ENCODE results near the gene METRN.

The METRN gene

GRCh38 chr16:709566-710499 lies 5.1 kb upstream of the METRN start:
- peak; percentile 76 for DNase-seq (ENCODE audit: low spot score)

- DNase-seq (ENCODE audit: low spot score), result no peak
Observed at GRCh38 chr16:710500-711075, 4.3 kb upstream of the METRN start.

DNA sequence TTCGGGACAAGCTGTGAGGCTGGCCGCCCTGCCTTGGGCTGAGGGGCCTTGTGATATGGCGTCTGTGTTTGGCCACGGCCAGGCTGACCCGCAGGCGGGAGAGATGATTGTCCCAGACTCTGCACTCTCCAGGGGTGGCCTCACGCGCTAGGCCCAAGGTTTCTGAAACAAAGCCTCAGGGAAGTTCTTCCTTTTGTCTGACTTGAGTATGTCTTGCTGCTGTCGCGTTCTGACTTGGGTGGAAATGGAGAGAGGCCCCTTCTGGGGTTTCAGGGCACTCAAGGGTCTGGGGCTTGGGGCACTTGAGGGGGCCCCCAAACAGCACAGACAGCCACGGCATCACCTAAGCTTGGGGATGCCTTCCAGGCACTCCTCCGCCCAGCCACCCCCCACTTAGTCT lies 3.8 kb upstream of the METRN start:
- no peak for DNase-seq (ENCODE audit: low spot score)

DNA sequence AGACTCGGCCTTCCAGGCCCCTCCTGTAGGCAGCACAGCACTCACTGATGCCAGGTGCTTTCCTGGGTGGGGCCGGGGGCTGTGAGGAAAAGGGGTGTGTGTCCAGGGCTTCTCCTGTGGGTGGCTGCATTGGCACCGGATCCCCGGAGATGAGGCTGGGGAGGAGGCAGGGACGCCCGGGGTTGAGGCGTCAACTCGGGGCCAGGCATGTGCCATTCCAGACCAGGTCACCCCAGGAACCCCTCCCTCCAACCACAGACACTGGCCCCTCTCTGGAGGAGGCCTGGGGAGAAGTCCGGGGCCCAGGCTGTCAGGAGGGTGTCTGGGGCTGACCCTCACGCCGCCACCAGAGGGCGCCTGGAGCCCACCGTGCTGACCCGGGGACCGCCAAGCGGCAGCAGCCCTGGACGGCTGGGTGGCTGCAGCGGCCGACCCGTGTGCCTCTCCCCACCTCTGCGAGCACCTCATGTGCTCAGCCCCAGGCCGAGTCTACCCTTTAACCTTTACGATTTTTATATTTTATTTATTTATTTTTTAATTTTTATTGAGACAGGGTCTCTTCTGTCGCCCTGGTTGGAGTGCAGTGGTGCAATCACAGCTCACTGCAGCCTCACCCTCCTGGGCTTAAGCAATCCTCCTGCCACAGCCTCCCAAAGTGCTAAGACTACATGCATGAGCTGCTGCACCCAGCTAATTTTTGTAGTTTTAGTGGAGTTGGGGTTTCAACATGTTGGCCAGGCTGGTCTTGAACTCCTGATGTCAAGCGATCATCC lies 3.2 kb upstream of the METRN start:
- peak; percentile 86 for DNase-seq (ENCODE audit: low spot score)

DNA sequence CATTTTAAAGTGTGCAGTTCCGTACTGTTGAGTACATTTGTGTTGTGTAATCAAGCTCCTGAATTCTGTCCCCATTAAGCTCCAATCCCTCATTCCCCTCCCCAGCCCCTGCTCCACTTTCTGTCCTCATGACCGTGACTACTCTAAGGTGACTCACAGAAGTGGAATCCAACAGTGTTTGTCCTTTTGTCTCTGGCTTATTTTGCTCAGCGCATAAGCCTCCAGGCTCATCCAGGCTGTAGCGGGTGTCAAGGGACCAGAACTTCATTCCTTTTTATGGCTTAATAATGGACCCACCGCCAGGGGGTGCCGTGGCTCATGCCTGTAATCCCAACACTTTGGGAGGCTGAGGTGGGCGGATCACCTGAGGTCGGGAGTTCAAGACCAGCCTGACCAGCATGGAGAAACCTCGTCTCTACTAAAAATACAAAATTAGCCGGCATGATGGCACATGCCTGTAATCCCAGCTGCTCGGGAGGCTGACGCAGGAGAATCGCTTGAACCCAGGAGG lies 2.1 kb upstream of the METRN start:
- peak; percentile 56 for DNase-seq (ENCODE audit: low spot score)

GRCh38 chr16:714079-714478 lies 839 bp upstream of the METRN start:
- no peak for DNase-seq (ENCODE audit: low spot score)

DNA sequence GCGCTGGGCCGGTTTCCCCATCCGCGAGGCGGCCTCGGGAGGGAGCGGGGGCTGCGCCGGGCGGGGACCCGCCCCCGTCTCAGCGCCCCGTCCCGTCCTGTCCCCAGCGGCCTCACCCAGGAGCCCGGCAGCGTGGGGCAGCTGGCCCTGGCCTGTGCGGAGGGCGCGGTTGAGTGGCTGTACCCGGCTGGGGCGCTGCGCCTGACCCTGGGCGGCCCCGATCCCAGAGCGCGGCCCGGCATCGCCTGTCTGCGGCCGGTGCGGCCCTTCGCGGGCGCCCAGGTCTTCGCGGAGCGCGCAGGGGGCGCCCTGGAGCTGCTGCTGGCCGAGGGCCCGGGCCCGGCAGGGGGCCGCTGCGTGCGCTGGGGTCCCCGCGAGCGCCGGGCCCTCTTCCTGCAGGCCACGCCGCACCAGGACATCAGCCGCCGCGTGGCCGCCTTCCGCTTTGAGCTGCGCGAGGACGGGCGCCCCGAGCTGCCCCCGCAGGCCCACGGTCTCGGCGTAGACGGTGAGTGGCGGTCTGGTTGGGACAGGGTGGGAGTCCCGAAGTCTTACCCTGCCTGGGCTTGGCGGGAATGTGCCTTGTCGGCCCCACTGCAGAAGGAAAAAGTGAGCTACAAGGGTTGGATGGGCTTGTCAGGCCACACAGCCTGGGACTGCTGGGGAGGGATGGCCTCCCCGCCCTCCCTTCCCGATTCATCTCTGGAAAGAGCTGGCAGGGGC lies 720 bp downstream of the METRN start:
- DNase-seq (ENCODE audit: low spot score), result peak; percentile 71

- no peak for DNase-seq (ENCODE audit: low spot score)
Observed at GRCh38 chr16:716200-716568, 1.3 kb downstream of the METRN start.

DNA sequence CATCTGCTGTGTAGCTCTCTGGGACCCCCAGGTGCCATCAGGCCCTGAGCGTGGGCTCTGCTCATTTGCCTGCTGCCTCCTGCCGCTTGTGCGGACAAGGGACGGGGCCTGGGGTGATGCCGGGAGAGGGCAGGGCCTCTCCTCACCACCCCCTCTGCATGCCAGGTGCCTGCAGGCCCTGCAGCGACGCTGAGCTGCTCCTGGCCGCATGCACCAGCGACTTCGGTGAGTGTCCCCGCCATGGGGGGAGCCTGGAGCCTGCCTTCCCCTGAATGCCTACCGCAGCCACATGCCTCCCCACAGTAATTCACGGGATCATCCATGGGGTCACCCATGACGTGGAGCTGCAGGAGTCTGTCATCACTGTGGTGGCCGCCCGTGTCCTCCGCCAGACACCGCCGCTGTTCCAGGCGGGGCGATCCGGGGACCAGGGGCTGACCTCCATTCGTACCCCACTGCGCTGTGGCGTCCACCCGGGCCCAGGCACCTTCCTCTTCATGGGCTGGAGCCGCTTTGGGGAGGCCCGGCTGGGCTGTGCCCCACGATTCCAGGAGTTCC lies 1.9 kb downstream of the METRN start:
- no peak for DNase-seq (ENCODE audit: low spot score)

DNA sequence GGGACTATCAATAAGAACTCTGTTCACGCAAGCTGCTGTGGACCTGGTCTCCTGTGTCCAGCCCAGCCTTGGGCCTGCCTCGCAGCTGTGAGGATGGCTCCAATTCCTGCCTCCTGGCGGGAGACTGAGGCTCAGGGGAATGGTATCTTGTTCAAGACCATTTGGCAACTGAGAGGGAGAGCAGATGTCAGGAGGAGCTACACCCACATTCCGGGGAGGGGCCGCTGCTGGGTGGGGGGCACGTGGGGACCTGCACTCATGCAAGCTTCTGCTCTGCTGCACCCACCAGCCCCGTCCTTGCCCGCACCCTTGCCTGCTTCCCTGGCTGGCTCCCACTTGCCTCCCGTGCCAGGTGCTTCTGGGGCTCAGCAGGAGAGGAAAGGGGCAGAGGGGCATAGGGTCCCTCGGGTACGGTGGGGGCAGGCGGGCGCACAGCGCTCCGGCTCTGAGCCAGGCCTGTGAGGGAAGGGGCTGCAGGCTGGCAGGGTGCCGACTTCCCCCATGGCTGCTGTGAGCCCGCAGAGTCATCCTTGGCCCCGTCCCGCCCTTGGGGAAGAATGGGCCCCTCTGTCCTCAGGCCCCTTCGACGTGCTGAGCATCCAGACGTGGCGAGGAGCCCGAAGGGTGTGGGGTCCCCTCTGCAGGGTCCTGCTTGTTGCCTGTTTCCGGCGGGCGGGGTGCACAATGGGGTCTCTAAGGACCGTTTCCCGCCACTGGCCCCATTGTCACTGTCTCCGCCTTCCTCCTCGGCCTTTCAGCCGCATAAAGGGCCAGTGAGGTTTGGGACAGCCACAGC lies 2.7 kb downstream of the METRN start:
- DNase-seq (ENCODE audit: low spot score), result no peak

GRCh38 chr16:718389-718788 lies 3.5 kb downstream of the METRN start:
- DNase-seq (ENCODE audit: low spot score), result no peak

DNA sequence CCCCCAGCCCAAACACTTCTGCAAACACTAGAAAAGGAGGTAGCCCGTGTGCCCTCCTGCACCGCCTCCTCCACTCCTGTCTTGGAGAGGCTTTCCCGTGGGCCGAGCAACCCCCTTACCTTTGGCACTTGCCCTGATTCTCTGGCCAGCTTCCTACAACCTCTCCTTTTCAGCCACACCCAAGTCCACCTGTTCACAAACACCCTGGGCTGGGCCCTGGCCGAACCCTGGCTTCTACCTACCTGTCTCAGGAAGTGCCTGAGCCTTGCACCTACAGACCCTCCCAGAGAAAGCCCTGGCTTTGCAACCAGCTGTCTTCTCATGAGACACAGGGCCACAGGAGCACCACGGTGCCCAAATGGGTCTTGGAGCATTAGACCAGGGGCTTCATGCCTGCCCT lies 4.0 kb downstream of the METRN start:
- no peak for DNase-seq (ENCODE audit: low spot score)

DNA sequence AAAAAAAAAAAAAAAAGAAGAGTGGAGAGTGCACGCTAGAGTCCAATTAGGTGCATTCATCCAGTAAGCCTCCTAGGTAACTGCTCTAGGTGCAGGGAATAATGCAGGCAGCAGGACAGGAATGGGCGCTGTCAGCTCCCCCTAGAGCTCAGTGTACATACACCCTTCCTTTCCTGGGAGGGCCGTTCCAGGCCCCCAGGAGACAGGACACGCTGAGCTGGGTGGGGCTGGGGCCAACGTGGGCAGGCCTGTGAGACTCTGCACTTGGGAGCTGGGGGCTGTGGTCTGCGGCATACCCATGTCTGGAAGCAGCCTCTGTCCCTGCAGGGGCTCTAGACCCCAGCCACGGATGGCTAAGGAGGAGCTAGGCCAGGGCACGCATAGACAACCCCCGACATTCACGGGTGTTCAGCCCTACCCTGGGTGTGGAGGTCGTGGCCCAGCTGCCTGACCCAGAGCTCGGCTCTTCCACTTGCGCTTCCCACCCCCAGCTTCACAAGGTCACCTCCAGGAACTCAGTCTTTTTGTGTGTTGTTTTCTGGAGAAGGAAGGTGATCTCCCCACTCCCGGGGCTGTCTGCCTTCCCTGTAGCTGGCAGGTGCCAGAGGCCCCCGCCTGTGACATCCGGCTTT lies 5.0 kb downstream of the METRN start:
- no peak for DNase-seq (ENCODE audit: low spot score)

DNA sequence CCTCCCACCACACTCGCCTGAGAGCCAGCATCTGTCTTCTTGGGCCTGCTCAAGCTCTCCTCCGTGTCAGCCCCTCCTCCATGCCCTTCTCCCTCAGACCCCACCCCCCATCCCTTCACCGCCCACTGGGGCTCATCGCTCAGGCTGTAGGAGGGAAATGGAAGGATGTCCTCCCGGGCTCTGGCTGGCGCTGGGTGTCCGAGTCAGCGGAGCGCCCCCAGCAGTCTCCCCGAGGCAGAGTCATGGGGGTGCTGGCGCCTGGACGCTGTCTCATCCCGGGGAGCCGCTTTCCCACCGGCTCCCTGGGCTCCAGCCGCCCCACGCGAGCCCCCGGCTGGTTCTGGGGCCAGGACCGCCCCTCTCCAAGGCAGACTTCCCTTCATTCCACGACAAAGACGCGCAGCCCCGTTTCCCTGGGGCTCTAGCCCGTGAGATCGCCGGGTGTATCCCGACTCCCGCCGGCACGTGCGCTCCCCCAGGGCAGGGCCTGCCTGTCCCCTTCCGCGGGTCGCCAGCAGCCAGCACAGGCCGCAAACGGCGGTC lies 5.6 kb downstream of the METRN start:
- DNase-seq (ENCODE audit: low spot score), result peak; percentile 71

DNA sequence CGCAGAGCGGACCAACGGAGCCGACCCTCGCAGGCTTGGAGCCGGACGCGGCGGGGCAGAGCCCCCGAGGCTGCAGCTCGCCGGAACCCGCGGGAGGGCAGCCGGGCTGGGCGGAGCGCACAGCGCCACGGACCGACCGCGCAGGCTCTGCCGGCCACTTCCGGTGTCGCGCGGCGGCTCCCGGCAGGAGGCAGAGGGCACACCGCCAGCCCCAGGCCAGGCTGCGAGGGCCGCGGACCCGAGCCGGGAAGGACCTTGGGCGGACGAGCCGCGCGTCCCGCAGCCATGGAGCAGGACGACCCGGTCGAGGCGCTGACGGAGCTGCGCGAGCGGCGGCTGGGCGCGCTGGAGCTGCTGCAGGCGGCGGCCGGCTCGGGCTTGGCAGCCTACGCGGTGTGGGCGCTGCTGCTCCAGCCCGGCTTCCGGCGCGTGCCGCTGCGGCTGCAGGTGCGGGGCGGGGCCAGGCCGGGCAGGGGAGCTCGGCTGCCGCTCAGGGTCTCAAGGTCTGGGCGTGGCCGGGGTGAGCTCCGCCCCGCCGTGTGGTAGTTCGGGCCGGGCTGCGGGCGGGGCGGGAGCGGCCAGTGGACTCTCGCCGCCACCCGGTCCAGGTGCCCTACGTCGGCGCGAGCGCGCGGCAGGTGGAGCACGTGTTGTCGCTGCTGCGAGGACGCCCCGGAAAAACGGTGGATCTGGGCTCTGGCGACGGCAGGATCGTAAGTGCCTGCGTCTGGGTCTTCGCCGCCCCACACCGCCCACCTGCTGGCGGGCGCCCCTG lies 6.3 kb downstream of the METRN start, which contains the start of gene ANTKMT:
ANTKMT (plus strand) TSS at position 157 of the 775 bp plus-strand sequence; CDS start at position 286, 129 bp downstream.
- peak; percentile 92 for DNase-seq (ENCODE audit: low spot score)

- no peak for DNase-seq (ENCODE audit: low spot score)
Observed at GRCh38 chr16:721765-722540, 7.0 kb downstream of the METRN start.

GRCh38 chr16:722835-723633 lies 8.1 kb downstream of the METRN start:
- no peak for DNase-seq (ENCODE audit: low spot score)
